AG04450 (cell line): Measurements from ENCODE around the gene DGCR2. TPM values are rescaled to one million over a fixed set of nuclear protein-coding genes. Genes with fewer than 3 reads are reported as not detected.

Experiments used
- CTCF ChIA-PET: fragments of 300-600, 350-600 bp; formaldehyde crosslinking; extraction: SDS; loops from one replicate; lab custom pipeline; 2022; ENCODE audit warnings: antibody characterized with exemption, inconsistent platforms; lab: Charles Lee
- POLR2A ChIA-PET: fragments of 350-600 bp; formaldehyde crosslinking; extraction: SDS; loops from one replicate; lab custom pipeline; 2021; ENCODE audit warnings: antibody characterized with exemption, inconsistent platforms; lab: Yijun Ruan, JAX
- DNase-seq: peaks from one replicate; pipeline ENCODE4 v3.0.0-alpha.2; 2011; ENCODE audit warnings: low read depth, low spot score
- H3K27ac ChIP-seq: one replicate; pipeline ENCODE4 v1.5.1; 2012; ENCODE audit warnings: low read depth, low read length, control low read depth
- H3K27me3 ChIP-seq: one replicate; pipeline ENCODE4 v1.6.0; 2012; ENCODE audit warnings: low read length; ENCODE audit not compliant: control insufficient read depth, insufficient read depth
- H3K4me3 ChIP-seq: 2 replicates; pipeline ENCODE4 v1.5.1; 2011; ENCODE audit warnings: mild to moderate bottlenecking, low read depth, low read length, control low read depth
- H3K9me3 ChIP-seq: 2 replicates; pipeline ENCODE4 v1.5.1; 2012; ENCODE audit warnings: low read length; ENCODE audit not compliant: control insufficient read depth, insufficient read depth
- polyA plus RNA-seq: library from polyadenylated mRNA; depleted of rRNA; stranded (reverse); fragments of >200 nt; gene quantifications from 2 replicates; pipeline ENCODE4 v1.2.3, GENCODE V29; 2011
- TF ChIP-seq, protein P1 (sequence below): IDR thresholded peaks from 2 replicates; pipeline ENCODE4 v1.5.1; 2011; ENCODE audit warnings: low read depth, low read length, control low read depth, inconsistent platforms

Gene DGCR2
- polyA plus RNA-seq, 1 experiment = 23.0 TPM

DNA sequence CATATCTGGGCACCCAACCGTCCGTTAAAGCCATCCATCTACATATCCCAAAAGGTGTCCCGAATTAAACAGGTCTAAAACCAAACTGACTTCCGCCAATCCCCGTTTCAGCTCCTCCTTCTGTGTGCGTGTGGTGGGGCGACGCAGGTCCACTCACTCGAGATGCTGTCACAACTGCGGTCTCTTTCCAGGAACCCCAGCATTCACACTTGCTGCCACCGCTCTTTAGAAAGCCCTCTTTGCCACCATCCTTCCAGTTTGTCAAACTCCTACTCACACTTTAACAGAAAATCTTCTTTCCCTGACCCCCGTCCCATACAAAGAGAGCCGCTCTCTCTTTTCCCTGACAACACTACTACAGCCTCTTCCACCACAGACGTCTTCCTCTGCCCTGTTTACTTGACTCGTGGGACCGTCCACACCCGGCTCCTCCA, 21.8 kb upstream of the DGCR2 start:
- ChIA-PET POLR2A (interaction anchor here (0.5 to 1.3 kb wide), 5 partner anchors 10 to 336 kb away, joined by 3 to 13 read pairs (median 4); partner anchors contain the start of genes CDC45 and DGCR2), CTCF (interaction anchor here (0.8 to 2.4 kb wide), 9 partner anchors 8 to 770 kb away, joined by 3 to 15 read pairs (median 5); no protein-coding TSS in a partner anchor)
- TF ChIP-seq, protein P1, sequence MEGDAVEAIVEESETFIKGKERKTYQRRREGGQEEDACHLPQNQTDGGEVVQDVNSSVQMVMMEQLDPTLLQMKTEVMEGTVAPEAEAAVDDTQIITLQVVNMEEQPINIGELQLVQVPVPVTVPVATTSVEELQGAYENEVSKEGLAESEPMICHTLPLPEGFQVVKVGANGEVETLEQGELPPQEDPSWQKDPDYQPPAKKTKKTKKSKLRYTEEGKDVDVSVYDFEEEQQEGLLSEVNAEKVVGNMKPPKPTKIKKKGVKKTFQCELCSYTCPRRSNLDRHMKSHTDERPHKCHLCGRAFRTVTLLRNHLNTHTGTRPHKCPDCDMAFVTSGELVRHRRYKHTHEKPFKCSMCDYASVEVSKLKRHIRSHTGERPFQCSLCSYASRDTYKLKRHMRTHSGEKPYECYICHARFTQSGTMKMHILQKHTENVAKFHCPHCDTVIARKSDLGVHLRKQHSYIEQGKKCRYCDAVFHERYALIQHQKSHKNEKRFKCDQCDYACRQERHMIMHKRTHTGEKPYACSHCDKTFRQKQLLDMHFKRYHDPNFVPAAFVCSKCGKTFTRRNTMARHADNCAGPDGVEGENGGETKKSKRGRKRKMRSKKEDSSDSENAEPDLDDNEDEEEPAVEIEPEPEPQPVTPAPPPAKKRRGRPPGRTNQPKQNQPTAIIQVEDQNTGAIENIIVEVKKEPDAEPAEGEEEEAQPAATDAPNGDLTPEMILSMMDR = no peak
- H3K4me3 ChIP-seq = peak overlapping the region; percentile 97
- H3K27me3 ChIP-seq = peaks cover 24% of the 10 kb centered on the region
- H3K27ac ChIP-seq = peak overlapping the region; percentile 57
- no peak for DNase-seq
- H3K9me3 ChIP-seq = peaks cover 4% of the 10 kb centered on the region; the same call in 1 of the 2 replicates

DNA sequence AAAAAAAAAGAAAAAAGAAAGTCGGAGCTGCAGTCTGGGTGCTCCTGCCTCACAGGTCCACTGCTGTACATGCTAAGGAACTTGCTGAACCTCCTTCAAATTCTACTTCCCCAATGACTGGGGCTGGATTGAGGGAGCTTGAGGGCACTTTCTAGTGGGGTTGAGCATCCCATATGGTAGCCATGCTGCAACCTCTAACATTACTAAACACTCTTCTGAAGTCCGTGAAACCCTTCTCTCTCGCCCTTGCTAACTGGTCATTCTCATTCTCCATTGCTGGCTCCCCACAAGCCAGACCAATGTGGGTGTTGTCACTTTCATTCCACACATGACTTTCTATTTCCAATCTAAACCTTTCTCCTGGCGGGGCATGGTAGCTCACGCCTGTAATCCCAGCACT, 21.0 kb upstream of the DGCR2 start:
- TF ChIP-seq, protein P1 = no peak
- Histone ChIP-seq H3K4me3 (no peak overlapping the region), H3K27ac (no peak overlapping the region), H3K9me3 (no peaks in the 10 kb centered on the region), H3K27me3 (peaks cover 16% of the 10 kb centered on the region)
- POLR2A ChIA-PET = interaction anchor here (0.6 kb wide), 1 partner anchor 334 kb away, joined by 3 read pairs; no protein-coding TSS in a partner anchor
- CTCF ChIA-PET = interaction anchor here (2.4 kb wide), 1 partner anchor 486 kb away, joined by 15 read pairs; no protein-coding TSS in a partner anchor
- no peak for DNase-seq

DNA sequence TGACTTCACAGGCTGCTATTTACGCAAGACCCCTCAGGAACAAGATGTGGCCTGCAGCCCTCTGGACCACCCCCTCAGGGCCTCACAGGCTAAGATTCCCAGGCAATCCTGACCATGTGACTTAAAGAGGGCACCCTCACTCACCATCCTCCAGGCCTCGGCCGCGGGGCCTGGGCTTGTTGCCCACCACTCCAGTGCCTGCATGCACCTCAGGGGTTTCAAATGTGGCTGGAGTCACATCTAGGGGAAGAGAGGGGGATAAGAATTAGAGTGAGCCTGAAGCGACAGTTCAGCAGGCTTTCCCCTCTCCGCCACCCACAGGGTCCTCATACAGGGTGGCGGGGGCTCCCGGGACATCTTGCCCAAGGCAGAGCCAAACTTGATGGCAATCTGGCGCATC, 20.2 kb upstream of the DGCR2 start:
- POLR2A ChIA-PET = no interaction called here
- CTCF ChIA-PET = no interaction called here
- no peak overlapping the region for H3K4me3 ChIP-seq
- H3K27me3 ChIP-seq = peaks cover 9% of the 10 kb centered on the region
- H3K9me3 ChIP-seq = no peaks in the 10 kb centered on the region
- no peak overlapping the region for H3K27ac ChIP-seq
- TF ChIP-seq, protein P1 = no peak
- no peak for DNase-seq

DNA sequence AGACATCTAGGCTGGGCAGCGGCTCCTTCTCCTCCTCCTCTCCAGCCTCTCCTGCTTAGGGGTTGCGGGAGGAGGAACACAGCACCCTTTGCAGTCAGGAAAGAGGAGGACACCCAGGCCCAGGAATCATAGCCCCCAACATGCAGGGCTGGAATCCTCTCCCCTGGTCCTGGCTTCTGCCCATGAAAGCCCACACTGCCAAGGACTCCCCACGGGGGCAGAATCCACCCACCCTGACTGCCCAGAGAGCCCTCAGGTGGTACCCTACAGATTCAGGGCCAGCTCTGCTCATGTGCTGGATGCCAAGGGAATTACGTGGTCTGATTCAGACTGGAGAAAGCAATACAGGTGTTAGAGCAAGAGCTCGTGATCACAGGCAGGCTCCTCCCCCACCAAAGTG, 17.8 kb upstream of the DGCR2 start:
- no peak overlapping the region for H3K4me3 ChIP-seq
- POLR2A ChIA-PET = no interaction called here
- H3K27me3 ChIP-seq = no peaks in the 10 kb centered on the region
- CTCF ChIA-PET = no interaction called here
- no peak overlapping the region for H3K27ac ChIP-seq
- DNase-seq = no peak
- no peaks in the 10 kb centered on the region for H3K9me3 ChIP-seq
- TF ChIP-seq, protein P1 = no peak

DNA sequence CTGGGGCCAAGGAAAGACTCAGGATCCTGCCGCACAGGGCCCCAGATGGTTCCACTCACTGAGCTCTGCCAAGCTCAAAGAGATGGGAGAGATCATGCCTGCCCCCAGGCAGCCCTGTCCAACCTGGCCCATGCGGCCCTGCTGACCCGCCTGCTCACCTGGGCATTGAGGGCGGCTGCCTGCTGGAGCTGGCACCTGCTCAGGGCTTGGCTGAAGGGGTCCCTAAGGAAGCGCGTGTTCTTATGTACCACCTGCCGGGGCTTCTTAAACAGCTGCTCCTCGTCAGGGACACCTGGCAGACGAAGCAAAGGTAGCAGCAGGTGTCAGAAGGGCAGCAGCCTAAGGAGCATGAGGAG, 16.8 kb upstream of the DGCR2 start:
- TF ChIP-seq, protein P1 = no peak
- DNase-seq = no peak
- no peaks in the 10 kb centered on the region for H3K27me3 ChIP-seq
- no peaks in the 10 kb centered on the region for H3K9me3 ChIP-seq
- H3K27ac ChIP-seq = no peak overlapping the region
- CTCF ChIA-PET = no interaction called here
- POLR2A ChIA-PET = no interaction called here
- H3K4me3 ChIP-seq = no peak overlapping the region
